Measurements from ENCODE around the gene GALNT10. TPM values are rescaled to one million over a fixed set of nuclear protein-coding genes. Genes with fewer than 3 reads are reported as not detected.
A peak's percentile ranks its signal among the peaks of the same experiment; 100 is the strongest.

GALNT10 gene
- polyA plus RNA-seq, 1 experiment: 93.1 TPM

DNA sequence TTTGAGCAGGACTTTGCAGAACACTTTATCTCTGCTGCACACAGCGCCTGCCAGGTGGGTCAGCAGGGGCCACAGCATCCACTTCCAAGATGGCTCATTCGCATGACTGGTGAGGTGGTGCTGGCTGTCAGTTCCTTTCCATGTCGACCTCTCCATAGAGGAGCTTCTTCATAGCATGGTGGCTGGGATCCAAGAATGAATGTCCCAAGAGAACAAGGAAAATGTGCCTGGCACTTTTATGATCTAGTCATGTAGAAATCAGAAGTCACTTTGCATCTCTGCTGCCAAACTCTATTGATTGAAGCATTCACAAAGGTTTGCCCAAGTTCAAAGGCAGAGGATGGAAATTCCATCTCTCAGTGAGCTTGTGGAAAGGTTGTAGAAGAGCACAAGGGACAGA, 85.0 kb downstream of the GALNT10 start:
- CTCF ChIA-PET: interaction anchor here (1.4 kb wide), 1 partner anchor 130 kb away, joined by 7 read pairs; no protein-coding TSS in a partner anchor
- Histone ChIP-seq H3K27me3 (ENCODE audit: control insufficient read depth, insufficient read depth, low read length) (no peaks in the 10 kb centered on the region), H3K27ac (ENCODE audit: low read depth, low read length) (no peak overlapping the region), H3K4me3 (ENCODE audit: low read depth, low read length) (no peak overlapping the region), H3K9me3 (ENCODE audit: control insufficient read depth, insufficient read depth, low read length) (no peaks in the 10 kb centered on the region)
- POLR2A ChIA-PET: interaction anchor here (1.0 to 2.5 kb wide), 2 partner anchors 32 to 54 kb away, joined by 6 to 7 read pairs; no protein-coding TSS in a partner anchor
- TF ChIP-seq, protein P1, sequence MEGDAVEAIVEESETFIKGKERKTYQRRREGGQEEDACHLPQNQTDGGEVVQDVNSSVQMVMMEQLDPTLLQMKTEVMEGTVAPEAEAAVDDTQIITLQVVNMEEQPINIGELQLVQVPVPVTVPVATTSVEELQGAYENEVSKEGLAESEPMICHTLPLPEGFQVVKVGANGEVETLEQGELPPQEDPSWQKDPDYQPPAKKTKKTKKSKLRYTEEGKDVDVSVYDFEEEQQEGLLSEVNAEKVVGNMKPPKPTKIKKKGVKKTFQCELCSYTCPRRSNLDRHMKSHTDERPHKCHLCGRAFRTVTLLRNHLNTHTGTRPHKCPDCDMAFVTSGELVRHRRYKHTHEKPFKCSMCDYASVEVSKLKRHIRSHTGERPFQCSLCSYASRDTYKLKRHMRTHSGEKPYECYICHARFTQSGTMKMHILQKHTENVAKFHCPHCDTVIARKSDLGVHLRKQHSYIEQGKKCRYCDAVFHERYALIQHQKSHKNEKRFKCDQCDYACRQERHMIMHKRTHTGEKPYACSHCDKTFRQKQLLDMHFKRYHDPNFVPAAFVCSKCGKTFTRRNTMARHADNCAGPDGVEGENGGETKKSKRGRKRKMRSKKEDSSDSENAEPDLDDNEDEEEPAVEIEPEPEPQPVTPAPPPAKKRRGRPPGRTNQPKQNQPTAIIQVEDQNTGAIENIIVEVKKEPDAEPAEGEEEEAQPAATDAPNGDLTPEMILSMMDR (IDR thresholded peaks at IDR 0.05; ENCODE audit: low read depth, low read length): no peak
- DNase-seq (ENCODE audit: low read depth, low spot score): no peak

DNA sequence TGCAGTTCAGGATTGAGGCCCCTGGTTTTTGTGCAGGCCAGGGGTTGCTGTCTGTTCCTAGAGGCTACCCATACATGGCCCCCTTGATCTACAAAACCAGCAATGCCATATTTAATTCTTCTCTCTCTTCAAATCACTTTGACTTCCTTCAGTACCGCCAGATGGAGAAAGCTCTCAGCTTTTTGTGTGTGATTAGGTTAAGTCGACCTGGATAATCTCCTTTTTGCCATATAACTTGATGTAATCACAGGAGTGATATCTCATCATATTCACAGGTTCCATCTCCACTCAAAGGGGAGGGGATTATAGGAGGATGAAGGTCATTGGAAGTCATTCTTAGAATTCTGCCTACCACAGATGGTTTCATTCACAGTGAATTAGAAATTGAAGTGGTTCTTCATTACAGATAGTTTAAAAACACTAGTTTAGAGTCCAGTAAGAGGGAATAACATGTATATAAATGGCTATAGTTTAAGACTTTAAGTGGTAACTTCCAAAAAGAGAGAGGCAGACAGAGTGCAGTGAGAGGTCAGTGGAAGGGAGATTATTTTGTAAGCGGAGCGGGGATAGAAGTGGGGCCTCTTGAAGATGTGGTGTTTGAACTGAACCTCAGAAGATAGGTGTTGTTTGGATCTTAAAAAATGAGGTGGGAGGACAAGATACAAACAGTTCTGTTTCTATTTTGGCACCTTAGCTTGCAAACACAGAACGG, 85.9 kb downstream of the GALNT10 start:
- ChIA-PET CTCF (interaction anchor here (1.4 to 1.5 kb wide), 2 partner anchors 79 to 129 kb away, joined by 4 to 7 read pairs; no protein-coding TSS in a partner anchor), POLR2A (interaction anchor here (0.7 to 2.5 kb wide), 7 partner anchors 11 to 92 kb away, joined by 3 to 22 read pairs (median 4); partner anchors contain the start of gene GALNT10)
- Histone ChIP-seq H3K9me3 (ENCODE audit: control insufficient read depth, insufficient read depth, low read length) (no peaks in the 10 kb centered on the region), H3K27ac (ENCODE audit: low read depth, low read length) (no peak overlapping the region), H3K4me3 (ENCODE audit: low read depth, low read length) (no peak overlapping the region), H3K27me3 (ENCODE audit: control insufficient read depth, insufficient read depth, low read length) (no peaks in the 10 kb centered on the region)
- no peak for DNase-seq (ENCODE audit: low read depth, low spot score)
- TF ChIP-seq, protein P1 (IDR thresholded peaks at IDR 0.05; ENCODE audit: low read depth, low read length): no peak

DNA sequence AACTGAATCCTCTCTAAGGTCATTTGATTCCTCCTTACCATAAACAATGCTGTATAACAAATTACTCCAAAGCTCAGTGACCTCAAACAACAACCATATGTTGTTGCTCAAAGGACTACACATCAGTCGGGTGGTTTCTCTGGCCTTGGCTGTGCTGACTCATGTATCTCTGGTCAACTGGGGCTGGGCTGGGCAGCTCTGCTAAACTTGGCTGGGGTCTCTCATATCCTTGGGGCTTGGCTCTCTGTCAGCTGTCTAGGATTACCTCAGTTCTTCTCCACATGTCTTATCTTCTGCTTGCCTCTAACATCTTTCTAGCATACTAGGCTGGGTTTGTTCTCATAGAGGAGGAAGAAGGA, 86.4 kb downstream of the GALNT10 start:
- ChIA-PET POLR2A (interaction anchor here (0.6 to 2.5 kb wide), 9 partner anchors 10 to 91 kb away, joined by 3 to 22 read pairs (median 4); partner anchors contain the start of gene GALNT10), CTCF (interaction anchor here (1.5 kb wide), 1 partner anchor 80 kb away, joined by 4 read pairs; no protein-coding TSS in a partner anchor)
- H3K27me3 ChIP-seq (ENCODE audit: control insufficient read depth, insufficient read depth, low read length): no peaks in the 10 kb centered on the region
- no peak overlapping the region for H3K4me3 ChIP-seq (ENCODE audit: low read depth, low read length)
- H3K9me3 ChIP-seq (ENCODE audit: control insufficient read depth, insufficient read depth, low read length): no peaks in the 10 kb centered on the region
- TF ChIP-seq, protein P1 (IDR thresholded peaks at IDR 0.05; ENCODE audit: low read depth, low read length): no peak
- DNase-seq (ENCODE audit: low read depth, low spot score): peak; percentile 94
- peak overlapping the region; percentile 68 for H3K27ac ChIP-seq (ENCODE audit: low read depth, low read length)

DNA sequence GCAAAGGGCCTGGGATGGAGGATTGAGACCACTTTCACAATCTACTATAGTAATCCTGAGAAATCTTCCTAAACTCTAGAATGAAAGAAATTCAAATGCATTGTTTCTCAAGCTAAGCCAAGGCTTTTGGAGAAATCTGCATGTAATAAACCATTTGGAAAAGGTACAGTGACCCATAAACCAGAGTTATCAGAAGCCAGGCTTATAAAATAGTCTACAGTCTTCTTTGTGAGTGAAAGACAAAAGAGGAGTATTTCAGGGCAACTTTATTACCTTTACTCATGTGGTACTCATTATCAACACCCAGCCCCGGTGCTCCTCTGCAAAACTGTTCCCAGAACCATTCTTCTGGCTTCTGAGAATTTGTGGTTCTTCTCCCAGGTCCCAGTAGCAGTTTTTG, 87.0 kb downstream of the GALNT10 start:
- DNase-seq (ENCODE audit: low read depth, low spot score): no peak
- no peak overlapping the region for H3K4me3 ChIP-seq (ENCODE audit: low read depth, low read length)
- TF ChIP-seq, protein P1 (IDR thresholded peaks at IDR 0.05; ENCODE audit: low read depth, low read length): no peak
- H3K27me3 ChIP-seq (ENCODE audit: control insufficient read depth, insufficient read depth, low read length): no peaks in the 10 kb centered on the region
- no peaks in the 10 kb centered on the region for H3K9me3 ChIP-seq (ENCODE audit: control insufficient read depth, insufficient read depth, low read length)
- POLR2A ChIA-PET: interaction anchor here (0.6 to 2.5 kb wide), 8 partner anchors 10 to 91 kb away, joined by 3 to 22 read pairs (median 4); partner anchors contain the start of gene GALNT10
- CTCF ChIA-PET: interaction anchor here (1.5 kb wide), 1 partner anchor 80 kb away, joined by 4 read pairs; no protein-coding TSS in a partner anchor
- H3K27ac ChIP-seq (ENCODE audit: low read depth, low read length): peak overlapping the region; percentile 68

DNA sequence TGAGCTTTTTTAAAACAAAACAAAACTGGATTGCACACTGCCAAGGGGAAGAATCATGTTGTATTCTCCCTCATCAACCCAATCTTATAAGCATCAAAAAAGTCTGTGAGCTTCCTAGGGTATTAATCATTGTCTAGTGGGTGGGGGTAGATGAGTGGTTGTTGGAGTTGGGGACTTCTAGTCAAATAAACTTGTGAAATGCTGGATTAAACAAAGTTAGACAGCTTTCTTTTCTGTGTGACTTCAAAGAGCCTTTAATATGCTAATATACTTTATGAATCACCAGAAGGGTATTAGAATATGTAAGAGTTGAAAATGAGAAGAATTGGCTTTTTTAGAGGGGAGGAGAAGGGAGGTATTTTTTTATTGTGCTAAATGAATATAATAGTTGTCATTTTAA, 87.7 kb downstream of the GALNT10 start:
- no peaks in the 10 kb centered on the region for H3K9me3 ChIP-seq (ENCODE audit: control insufficient read depth, insufficient read depth, low read length)
- H3K27ac ChIP-seq (ENCODE audit: low read depth, low read length): no peak overlapping the region
- ChIA-PET POLR2A (interaction anchor here (1.4 to 2.5 kb wide), 4 partner anchors 9 to 88 kb away, joined by 3 to 22 read pairs (median 12); partner anchors contain the start of gene GALNT10), CTCF (no interaction called here)
- no peak overlapping the region for H3K4me3 ChIP-seq (ENCODE audit: low read depth, low read length)
- H3K27me3 ChIP-seq (ENCODE audit: control insufficient read depth, insufficient read depth, low read length): no peaks in the 10 kb centered on the region
- TF ChIP-seq, protein P1 (IDR thresholded peaks at IDR 0.05; ENCODE audit: low read depth, low read length): no peak
- DNase-seq (ENCODE audit: low read depth, low spot score): no peak
